Melanocyte of skin (primary cell): ENCODE results near the gene NHP2. TPM values are rescaled to one million over a fixed set of nuclear protein-coding genes. Genes with fewer than 3 reads are reported as not detected.

Experiments used
- total RNA-seq, 2 donors: library from RNA; depleted of rRNA; stranded (reverse); fragments of >200 nt; gene quantifications; 2 replicates each; pipeline ENCODE4 v1.2.3, GENCODE V29; 2012

Gene NHP2
- 100 to 1,000 TPM; 126 to 148 TPM for total RNA-seq

DNA sequence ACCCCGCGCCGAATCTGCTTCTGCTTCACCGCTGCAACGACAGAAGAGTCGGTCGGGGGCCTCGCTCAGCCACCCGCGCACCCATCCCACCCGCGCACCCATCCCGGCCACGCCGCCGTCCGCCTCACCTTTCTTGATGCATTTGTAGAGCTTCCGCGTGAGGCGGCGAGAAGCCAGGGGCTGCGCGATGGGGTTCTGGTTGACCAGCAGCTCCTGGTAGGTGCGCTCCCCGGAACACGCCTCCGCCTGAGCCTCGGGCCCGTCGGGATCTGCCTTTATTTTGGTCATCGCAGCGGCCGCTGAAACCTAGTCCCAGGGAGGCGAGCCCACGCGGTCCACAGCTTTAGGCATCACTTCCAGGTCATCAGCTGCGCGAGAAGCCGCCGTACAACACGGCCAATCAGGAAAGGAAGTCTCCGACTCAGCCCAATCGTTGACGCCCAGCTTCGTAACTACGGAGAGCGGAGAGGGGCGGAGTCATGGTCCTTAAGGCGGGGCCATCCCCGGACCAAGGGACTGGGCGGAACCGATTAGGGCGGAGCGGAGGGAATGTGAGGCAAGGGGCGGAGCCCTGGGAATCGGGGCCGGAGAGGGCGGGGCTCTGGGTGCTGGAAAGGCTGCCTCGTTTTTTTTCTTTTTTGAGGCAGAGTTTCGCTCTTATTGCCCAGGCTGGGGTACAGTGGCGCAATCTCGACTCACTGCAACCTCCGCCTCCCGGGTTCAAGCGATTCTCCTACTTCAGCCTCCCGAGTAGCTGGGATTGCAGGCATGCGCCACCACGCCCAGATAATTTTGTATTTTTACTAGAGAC lies at the start of gene NHP2:
NHP2 (minus strand) TSS at position 356 of the 811 bp plus-strand sequence; CDS start at position 288, 68 bp downstream.

DNA sequence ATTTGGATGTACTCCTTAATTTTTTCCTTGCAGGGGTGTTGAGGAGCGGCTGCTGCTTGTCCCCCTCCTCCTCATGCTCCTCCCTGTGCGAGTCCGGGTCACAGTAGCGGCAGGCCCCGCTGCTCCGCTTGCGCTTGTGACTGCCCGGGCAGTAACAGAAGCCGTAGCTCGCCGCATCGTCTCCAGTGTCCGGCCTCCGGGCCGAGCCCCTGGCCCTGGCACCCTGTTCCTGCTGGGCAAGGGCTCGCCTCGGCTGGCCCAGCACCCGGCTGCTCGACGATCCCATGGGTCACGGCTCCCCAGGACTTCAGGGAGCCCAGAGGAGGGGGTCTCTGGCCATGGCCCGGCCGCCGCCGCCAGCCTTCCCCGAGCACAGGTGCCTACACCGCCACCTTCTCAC lies 33.3 kb upstream of the NHP2 start, which contains the start of gene GMCL2:
GMCL2 (minus strand) TSS at position 358 of the 400 bp plus-strand sequence; CDS start at position 286, 72 bp downstream.

DNA sequence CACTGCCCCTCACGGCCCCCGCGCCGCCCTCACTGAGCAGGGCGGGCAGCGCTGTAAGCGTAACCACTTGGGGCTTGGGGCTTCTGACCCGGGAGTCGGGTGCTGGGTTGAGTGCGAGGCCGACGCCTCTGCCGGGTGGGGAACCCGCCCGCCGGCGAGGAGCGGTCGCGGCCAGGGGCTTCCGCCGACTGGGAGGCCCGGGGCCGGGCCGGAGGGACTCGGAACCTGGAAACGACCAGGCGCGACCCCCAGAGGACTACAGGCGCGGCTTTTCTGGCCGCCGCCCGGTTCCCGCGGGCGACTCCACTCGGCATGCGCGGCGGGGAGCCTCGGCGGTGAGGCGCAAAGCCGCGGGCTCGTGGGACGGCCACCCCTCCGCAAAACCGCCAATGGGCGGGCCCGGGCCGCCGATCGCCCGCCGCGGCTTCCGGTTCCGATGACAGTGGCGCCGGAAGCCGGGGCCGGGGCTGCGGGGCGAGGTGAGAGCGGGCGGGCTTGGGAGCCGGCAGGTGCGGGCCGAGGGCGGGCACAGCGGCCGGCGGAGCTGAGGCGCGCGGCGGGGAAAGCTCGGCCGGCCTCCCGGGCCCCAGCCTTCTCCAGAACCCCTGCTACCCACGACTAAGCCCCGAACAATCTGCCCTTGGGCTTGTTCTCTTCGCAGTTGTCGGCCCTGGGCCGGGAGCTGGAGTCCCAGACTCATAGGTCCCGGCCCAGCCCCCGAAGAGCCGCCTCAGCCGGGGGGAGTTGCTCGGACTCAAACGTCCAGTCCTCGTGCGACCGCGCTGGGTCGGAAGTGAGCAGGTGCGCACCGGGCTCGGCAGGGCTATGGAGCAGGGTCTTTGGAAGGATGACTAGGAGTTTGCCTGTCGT lies 22.9 kb downstream of the NHP2 start, which contains the start of gene RMND5B:
RMND5B (plus strand) TSS at position 439 of the 870 bp plus-strand sequence. CDS start 7,106 bp downstream, outside the sequence.

GRCh38 chr5:178113141-178113787 lies 40.4 kb downstream of the NHP2 start, which contains the start of gene N4BP3:
N4BP3 (plus strand) TSS chr5:178113532; CDS start chr5:178119584, 6,052 bp downstream.

Other genes with a start within 250 kb of the NHP2 start
- gene PROP1, start 157.6 kb downstream of the NHP2 start, total RNA-seq = not detected
- 1 to 10 TPM in 1 of 2 donors, under 1 TPM in 1; 0.67 to 3.1 TPM for gene N4BP3, start 40.4 kb downstream of the NHP2 start, total RNA-seq
- gene RMND5B, start 22.9 kb downstream of the NHP2 start, total RNA-seq = 10 to 100 TPM; 23.0 to 26.5 TPM
- not detected for gene GMCL2, start 33.5 kb upstream of the NHP2 start, total RNA-seq
- 10 to 100 TPM; 51.6 to 85.3 TPM for gene HNRNPAB, start 50.6 kb upstream of the NHP2 start, total RNA-seq
- gene PHYKPL, start 78.9 kb upstream of the NHP2 start, total RNA-seq = 10 to 100 TPM; 16.9 to 17.3 TPM